Measurements from ENCODE around the gene CASS4.
"Not testable (repeated sequence)": the region's sequence is repeated elsewhere in the genome, so short reads cannot be mapped to it uniquely, and the experiment has no call there.

CASS4 gene

GRCh38 chr20:56391596-56392131, 20.4 kb upstream of the CASS4 start:
- in situ Hi-C loops (cut with MboI; ENCODE audit: low sequenced_read_pairs) = no loop called here

GRCh38 chr20:56392132-56392880, 19.8 kb upstream of the CASS4 start, which contains the start of the genes AURKA and CSTF1:
Gene AURKA (minus strand): TSS chr20:56392215. CDS start chr20:56388197, 4,018 bp downstream.
Gene CSTF1 (plus strand): TSS chr20:56392645. CDS start chr20:56395553, 2,908 bp downstream.
- in situ Hi-C loops (cut with MboI; ENCODE audit: low sequenced_read_pairs) = no loop called here

- in situ Hi-C loops (cut with MboI; ENCODE audit: low sequenced_read_pairs) = no loop called here
Measured at GRCh38 chr20:56392881-56393482, 19.1 kb upstream of the CASS4 start.

GRCh38 chr20:56393653-56394052, 18.4 kb upstream of the CASS4 start:
- in situ Hi-C loops (cut with MboI; ENCODE audit: low sequenced_read_pairs) = no loop called here

GRCh38 chr20:56395166-56395565, 16.9 kb upstream of the CASS4 start:
- in situ Hi-C loops (cut with MboI; ENCODE audit: low sequenced_read_pairs) = no loop called here

- in situ Hi-C loops (cut with MboI; ENCODE audit: low sequenced_read_pairs) = no loop called here
Measured at GRCh38 chr20:56400001-56400640, 11.9 kb upstream of the CASS4 start.

- in situ Hi-C loops (cut with MboI; ENCODE audit: low sequenced_read_pairs) = no loop called here
Measured at GRCh38 chr20:56403465-56403864, 8.6 kb upstream of the CASS4 start.

- in situ Hi-C loops (cut with MboI; ENCODE audit: low sequenced_read_pairs) = not testable (repeated sequence)
Measured at GRCh38 chr20:56405356-56405755, 6.7 kb upstream of the CASS4 start.

- in situ Hi-C loops (cut with MboI; ENCODE audit: low sequenced_read_pairs) = no loop called here
Measured at GRCh38 chr20:56406910-56407309, 5.2 kb upstream of the CASS4 start.

GRCh38 chr20:56409521-56409920, 2.5 kb upstream of the CASS4 start:
- in situ Hi-C loops (cut with MboI; ENCODE audit: low sequenced_read_pairs) = no loop called here

- in situ Hi-C loops (cut with MboI; ENCODE audit: low sequenced_read_pairs) = no loop called here
Measured at GRCh38 chr20:56409956-56410355, 2.1 kb upstream of the CASS4 start.

GRCh38 chr20:56411287-56411686, 773 bp upstream of the CASS4 start:
- in situ Hi-C loops (cut with MboI; ENCODE audit: low sequenced_read_pairs) = not testable (repeated sequence)

- in situ Hi-C loops (cut with MboI; ENCODE audit: low sequenced_read_pairs) = no loop called here
Measured at GRCh38 chr20:56412473-56412790, 372 bp downstream of the CASS4 start.

- in situ Hi-C loops (cut with MboI; ENCODE audit: low sequenced_read_pairs) = no loop called here
Measured at GRCh38 chr20:56412949-56413348, 889 bp downstream of the CASS4 start.

- in situ Hi-C loops (cut with MboI; ENCODE audit: low sequenced_read_pairs) = no loop called here
Measured at GRCh38 chr20:56414842-56415765, 3.0 kb downstream of the CASS4 start.

GRCh38 chr20:56417402-56417801, 5.3 kb downstream of the CASS4 start:
- in situ Hi-C loops (cut with MboI; ENCODE audit: low sequenced_read_pairs) = no loop called here

- in situ Hi-C loops (cut with MboI; ENCODE audit: low sequenced_read_pairs) = no loop called here
Measured at GRCh38 chr20:56417911-56418310, 5.9 kb downstream of the CASS4 start.

GRCh38 chr20:56418385-56418861, 6.4 kb downstream of the CASS4 start:
- in situ Hi-C loops (cut with MboI; ENCODE audit: low sequenced_read_pairs) = no loop called here

- in situ Hi-C loops (cut with MboI; ENCODE audit: low sequenced_read_pairs) = no loop called here
Measured at GRCh38 chr20:56420028-56420427, 8.0 kb downstream of the CASS4 start.

- in situ Hi-C loops (cut with MboI; ENCODE audit: low sequenced_read_pairs) = no loop called here
Measured at GRCh38 chr20:56420940-56421688, 9.1 kb downstream of the CASS4 start.

All from HL-60/S4 (cell line).